UCSD-AML1 (cell line): ENCODE measurements around the gene OTOA.
"Not testable (repeated sequence)": the region's sequence is repeated elsewhere in the genome, so short reads cannot be mapped to it uniquely, and the experiment has no call there.

Experiments used
- DNase-seq: peaks from one replicate; lab custom pipeline; 2025; ENCODE audit not compliant: unreplicated experiment; lab: John Stamatoyannopoulos, UW

Gene OTOA

GRCh38 chr16:21673469-21673868, 9.7 kb downstream of the OTOA start:
- DNase-seq = no peak

DNA sequence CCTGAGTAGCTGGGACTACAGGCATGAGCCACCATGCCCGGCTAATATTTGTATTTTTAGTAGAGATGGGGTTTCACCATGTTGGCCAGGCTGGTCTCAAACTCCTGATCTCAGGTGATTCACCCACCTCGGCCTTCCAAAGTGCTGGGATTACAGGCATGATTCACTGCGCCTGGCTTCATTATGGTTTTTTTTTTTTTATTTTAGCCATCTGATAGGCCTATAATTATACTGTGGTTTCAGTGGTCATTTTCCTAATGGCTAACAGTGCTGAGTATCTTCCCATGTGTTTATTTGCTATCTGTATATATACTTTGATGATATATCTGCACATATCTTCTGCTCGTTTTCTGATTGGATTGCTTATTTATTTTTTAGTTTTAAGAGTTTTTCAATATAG, 10.7 kb downstream of the OTOA start:
- DNase-seq = not testable (repeated sequence)

DNA sequence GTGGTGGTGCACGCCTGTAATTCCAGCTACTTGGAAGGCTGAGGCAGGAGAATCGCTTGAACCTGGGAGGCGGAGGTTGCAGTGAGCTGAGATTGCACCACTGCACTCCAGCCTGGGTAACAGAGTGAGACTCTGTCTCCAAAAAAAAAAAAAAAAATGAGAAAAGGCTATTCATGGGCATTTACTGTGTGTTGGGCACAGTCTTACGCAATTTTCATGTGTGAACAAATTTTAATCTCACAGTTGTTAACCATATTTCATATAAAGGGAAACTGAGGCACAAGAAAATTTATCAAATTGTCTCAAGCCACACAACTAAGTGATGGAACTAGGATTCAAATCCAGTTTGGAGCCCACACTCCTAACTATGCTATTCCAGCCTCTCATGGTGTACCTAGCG, 16.9 kb downstream of the OTOA start:
- DNase-seq = not testable (repeated sequence)

- DNase-seq = no peak
These were observed 19.4 kb downstream of the OTOA start for GRCh38 chr16:21683184-21683583.

GRCh38 chr16:21684199-21684598, 20.4 kb downstream of the OTOA start:
- DNase-seq = peak; percentile 17

DNA sequence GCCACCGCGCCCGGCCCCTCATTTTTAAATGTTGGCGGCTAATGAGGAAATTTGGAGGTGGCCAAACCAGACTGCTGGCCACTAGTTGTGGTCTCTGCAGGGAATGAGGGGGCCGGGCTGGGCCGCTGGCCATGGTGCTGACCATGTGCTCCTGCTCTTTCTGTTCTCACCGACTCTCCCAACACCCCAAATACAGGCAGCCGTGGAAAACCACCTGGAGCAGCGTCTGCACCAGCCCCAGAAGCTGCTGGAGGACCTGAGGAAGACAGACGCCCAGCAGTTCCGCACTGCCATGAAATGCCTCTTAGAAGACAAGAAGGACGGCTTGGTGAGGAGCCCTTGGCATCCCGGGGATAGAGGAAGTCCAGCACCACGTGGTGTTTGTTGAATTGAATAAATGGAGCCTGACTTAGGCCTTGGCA, 21.3 kb downstream of the OTOA start:
- no peak for DNase-seq

DNA sequence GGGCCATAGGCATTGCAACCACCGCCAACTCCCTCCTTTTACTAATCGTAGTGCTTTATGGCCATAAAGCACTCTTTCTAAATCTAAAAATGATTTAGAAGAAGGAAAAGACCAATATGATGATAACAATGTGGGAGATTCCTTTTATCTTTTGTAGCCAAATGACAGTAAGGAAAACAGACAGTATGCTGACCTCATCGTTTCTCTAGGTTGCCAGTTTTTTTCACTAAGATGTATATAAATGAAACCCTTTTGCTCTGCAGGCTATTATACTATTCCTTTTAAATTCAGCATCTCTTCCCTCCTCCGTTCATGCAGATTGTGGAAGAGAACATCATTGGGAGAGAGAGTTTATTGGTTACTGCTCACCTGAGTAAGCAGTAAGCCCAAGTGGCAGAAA, 25.3 kb downstream of the OTOA start:
- DNase-seq = no peak

DNA sequence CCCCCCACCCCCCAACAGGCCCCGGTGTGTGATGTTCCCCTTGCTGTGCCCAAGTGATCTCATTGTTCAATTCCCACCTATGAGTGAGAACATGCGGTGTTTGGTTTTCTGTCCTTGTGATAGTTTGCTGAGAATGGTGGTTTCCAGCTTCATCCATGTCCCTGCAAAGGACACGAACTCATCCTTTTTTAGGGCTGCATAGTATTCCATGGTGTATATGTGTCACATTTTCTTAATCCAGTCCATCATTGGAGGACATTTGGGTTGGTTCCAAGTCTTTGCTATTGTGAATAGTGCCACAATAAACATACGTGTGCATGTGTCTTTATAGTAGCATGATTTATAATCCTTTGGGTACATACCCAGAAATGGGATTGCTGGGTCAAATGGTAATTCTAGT, 27.2 kb downstream of the OTOA start:
- DNase-seq = not testable (repeated sequence)

DNA sequence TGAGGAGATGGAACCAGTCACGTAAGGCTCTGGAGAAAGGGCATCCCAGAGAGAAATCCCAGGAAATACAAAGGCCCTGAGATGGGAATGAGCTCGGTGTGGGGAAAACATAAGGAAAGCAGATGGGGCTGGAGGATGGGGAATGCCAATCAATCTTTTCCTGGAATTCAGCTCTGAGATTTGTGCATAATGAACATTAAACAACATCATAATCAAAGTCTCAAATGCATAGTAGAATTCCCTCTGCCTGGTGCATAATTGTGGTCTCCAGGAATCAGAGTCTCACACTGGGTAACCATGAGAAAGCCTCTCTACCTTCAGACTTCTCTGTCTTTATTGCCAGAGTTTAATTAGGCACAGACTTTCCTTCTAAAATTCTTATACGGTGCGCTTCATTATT, 30.8 kb downstream of the OTOA start:
- no peak for DNase-seq

- no peak for DNase-seq
These were observed 33.3 kb downstream of the OTOA start for GRCh38 chr16:21697032-21697431.

- no peak for DNase-seq
These were observed 34.6 kb downstream of the OTOA start for GRCh38 chr16:21698169-21699032.

- DNase-seq = no peak
These were observed 37.5 kb downstream of the OTOA start for GRCh38 chr16:21701271-21701670.

- no peak for DNase-seq
These were observed 38.5 kb downstream of the OTOA start for GRCh38 chr16:21702276-21702675.

DNA sequence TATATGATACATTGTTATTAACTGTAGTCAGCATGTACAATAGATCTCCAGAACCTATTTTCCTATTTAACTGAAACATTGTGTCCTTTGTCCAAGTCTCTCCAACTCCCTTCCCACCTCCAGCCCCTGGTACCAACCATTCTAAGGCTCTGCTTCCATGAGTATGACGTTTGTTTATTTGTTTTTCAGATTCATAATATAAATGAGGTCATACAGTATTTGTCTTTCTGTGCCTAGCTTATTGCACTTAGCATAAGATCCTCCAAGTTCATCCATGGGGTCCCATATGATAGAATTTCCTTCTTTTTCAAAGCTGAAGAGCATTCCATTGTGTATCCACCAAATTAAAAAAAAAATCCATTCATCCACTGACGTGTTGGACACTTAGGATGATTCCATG, 39.4 kb downstream of the OTOA start:
- DNase-seq = no peak

- no peak for DNase-seq
These were observed 39.9 kb downstream of the OTOA start for GRCh38 chr16:21703589-21704174.

DNA sequence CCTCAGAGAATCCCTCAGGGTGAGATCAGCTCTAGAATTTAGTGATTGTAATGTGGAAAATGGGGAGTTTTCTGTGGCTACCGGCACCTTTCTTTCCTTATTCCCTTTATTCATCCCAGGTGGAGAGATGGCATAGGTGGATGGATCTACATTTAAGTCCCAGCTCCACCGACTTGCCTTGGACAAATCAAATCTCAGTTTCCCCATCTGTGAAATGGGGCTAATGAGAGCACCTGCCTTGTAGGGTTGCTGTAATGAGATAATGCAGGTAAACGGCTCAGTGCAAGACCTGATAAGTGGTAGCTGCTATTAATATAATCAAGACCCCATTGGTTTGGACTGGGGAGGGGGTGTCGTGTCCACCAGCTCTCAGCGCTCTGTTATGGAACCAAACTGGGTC, 40.5 kb downstream of the OTOA start:
- DNase-seq = no peak

- DNase-seq = no peak
These were observed 41.0 kb downstream of the OTOA start for GRCh38 chr16:21704733-21705132.

GRCh38 chr16:21708533-21709115, 44.9 kb downstream of the OTOA start:
- peak; percentile 53 for DNase-seq

GRCh38 chr16:21710938-21711337, 47.2 kb downstream of the OTOA start:
- no peak for DNase-seq

GRCh38 chr16:21713549-21714368, 50.0 kb downstream of the OTOA start:
- peak; percentile 10 for DNase-seq

DNA sequence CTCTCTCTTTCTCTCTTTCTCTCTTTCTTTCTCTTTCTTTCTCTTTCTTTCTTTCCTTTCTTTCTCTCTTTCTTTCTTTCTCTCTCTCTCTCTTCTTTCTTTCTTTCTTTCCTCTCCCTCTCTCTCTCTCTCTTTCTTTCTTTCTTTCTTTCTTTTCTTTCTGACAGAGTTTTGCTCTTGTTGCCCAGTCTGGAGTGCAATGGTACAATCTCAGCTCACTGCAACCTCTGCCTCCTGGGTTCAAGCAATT, 50.5 kb downstream of the OTOA start:
- DNase-seq = not testable (repeated sequence)

DNA sequence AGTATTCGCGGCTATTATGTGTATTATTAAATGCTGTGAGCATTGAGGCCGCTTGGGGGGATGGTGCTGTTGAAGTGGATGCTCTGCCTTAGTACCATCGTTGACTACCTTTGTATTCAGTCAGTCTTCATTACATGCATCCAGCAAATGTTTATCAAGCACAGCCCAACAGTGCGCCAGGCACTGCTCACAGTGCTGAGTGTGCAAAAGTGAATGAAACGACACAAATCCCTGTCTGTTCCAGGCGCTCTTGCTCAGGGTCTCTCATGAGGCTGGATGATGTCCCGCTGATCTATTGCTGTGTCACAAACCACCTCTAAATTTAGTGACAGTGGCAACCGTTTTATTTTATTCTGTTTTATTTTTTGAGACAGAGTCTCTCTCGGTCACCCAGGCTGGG, 53.8 kb downstream of the OTOA start:
- DNase-seq = no peak
